HG02642 (cell line): ENCODE results near the gene KRTAP6-2.

Experiments
- ATAC-seq: cut with Tn5 transposase; IDR thresholded peaks from one replicate; pipeline ENCODE4 v1.9.1; 2021; ENCODE audit warnings: mild to moderate bottlenecking; ENCODE audit not compliant: unreplicated experiment, poor library complexity

Gene KRTAP6-2

GRCh38 chr21:30579346-30579745 lies 19.4 kb downstream of the KRTAP6-2 start:
- no peak for ATAC-seq

- no peak for ATAC-seq
These were observed 20.9 kb downstream of the KRTAP6-2 start for GRCh38 chr21:30577766-30578165.

DNA sequence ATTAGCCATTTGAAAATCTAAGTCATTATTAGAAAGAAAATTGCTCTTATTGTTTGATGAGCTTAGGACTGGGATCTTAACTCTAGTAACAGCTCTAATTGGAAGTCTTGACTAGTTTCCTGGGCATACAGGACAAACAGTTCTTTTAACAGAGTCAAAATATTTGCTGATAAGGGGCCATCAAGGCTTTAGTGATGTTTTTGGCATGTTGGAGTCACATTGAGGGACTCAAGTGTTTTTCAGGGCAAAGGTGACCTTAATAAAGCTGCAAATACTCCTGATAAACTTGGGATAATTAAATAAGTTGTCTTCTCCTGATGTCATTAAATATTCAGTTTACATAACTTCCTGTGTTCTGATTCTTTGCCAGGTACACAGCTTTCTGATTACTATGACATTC lies 31.1 kb downstream of the KRTAP6-2 start:
- ATAC-seq: no peak

DNA sequence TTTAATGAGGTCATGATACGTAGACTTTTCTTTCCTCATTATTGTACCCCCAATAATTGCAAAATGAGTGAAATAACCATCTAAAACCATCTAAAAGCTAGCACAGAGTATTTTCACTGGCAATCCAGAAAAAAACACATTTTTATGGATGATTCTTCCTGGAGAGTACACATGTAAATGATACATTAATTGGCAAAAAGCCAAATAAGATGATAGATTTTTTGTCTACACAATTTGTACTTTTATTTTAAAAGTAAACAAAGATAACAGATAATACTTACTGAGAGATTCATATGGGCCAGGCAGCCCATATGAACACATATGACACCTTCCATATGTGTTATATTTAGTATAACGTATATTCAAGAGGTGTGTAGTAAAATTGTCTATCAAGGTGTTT lies 35.1 kb downstream of the KRTAP6-2 start:
- no peak for ATAC-seq

DNA sequence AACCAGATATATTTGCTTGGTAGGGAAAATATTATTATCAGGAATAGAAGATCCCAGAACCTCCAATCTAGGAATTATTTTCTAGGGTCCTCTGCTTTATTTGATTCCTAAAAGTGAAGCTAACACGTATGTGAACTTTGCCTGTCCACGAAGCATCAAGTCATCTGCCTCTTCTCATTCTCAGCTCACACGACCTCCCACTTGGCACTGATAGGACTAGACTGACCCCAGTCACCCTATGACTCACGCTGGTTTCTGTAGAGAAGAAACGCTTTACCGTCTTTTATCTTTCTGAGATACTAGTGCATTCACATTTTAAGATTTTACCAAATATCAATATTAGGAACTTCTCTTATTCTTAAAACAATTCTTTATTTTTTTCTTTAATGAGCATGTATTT lies 35.6 kb downstream of the KRTAP6-2 start:
- no peak for ATAC-seq

- ATAC-seq: no peak
These were observed 36.7 kb downstream of the KRTAP6-2 start for GRCh38 chr21:30561957-30562356.

GRCh38 chr21:30561264-30561895 lies 37.3 kb downstream of the KRTAP6-2 start, which contains the start of gene KRTAP19-7:
Gene KRTAP19-7, minus strand, starts transcription at chr21:30561314. Its CDS starts 25 bp downstream, at chr21:30561289.
- no peak for ATAC-seq

DNA sequence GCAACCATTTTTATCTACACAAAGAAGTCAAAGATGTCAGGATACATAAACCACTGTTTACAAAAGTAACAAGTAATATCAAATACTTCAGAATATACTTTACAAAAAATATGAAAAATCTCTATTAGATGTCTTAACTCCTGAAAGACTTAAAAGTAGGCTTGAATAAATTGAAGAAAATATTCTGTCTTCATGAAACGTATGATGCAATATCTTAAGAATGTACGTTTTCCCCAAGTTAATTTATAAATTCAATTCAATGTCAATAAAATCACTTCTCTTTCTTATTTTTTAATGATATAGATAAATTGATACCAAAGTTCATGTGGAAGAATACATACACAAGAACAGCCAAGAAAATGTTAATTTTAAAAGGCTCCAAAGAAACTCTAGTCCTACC lies 43.6 kb downstream of the KRTAP6-2 start:
- ATAC-seq: no peak

GRCh38 chr21:30552782-30553181 lies 45.9 kb downstream of the KRTAP6-2 start:
- no peak for ATAC-seq
